Stimulated activated CD8-positive, alpha-beta memory T cell treated with anti-CD3 and anti-CD28 coated beads, Interleukin-15, amount 100 ng/mL, for 24 hours (primary cell): Measurements from ENCODE around the gene AGPAT4.

Experiments used
- DNase-seq: peaks from one replicate; pipeline ENCODE4 v3.0.0-alpha.2; 2020; ENCODE audit warnings: low read depth

Gene AGPAT4

DNA sequence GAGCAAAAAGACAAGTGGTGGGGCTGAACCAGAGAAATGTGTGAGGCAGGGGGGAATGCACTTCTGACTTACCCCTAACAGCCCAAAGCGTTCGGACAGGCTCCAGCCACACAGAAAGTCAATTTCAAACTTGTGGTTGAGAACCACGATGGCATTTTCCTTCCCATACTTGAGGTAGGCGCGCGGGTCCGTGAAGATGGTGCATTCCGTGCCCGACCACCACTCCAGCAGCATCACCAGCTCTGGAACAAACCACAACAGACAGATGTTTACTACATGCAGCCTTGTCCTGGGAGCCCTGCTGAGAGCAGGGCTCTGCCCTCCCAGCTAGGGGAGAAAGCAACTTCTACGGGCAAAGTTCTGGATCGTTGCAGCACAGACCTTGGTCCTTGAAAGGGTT lies 107.7 kb downstream of the AGPAT4 start:
- DNase-seq: no peak

DNA sequence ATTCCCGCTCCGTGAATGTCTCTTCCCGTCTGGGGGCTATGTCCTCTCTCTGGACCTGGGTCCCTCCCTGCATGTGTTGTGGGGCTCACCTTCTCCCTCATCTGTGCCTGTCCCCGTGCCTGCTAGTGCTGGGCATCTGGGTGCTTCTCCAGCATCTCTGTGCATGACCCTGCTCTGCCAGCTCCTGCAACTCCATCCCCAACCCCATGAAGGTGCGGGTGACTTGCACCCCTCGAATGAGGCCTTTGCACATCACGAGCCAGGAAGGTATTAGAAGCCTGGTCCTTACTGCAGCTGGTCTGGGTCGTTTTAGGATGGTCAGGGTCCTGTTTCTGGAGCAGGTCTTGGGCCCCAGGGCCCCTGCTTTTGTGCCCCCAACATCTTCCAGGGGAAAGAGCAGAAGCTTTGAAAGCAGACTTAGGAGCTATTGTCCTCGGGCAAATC lies 109.7 kb downstream of the AGPAT4 start:
- no peak for DNase-seq

DNA sequence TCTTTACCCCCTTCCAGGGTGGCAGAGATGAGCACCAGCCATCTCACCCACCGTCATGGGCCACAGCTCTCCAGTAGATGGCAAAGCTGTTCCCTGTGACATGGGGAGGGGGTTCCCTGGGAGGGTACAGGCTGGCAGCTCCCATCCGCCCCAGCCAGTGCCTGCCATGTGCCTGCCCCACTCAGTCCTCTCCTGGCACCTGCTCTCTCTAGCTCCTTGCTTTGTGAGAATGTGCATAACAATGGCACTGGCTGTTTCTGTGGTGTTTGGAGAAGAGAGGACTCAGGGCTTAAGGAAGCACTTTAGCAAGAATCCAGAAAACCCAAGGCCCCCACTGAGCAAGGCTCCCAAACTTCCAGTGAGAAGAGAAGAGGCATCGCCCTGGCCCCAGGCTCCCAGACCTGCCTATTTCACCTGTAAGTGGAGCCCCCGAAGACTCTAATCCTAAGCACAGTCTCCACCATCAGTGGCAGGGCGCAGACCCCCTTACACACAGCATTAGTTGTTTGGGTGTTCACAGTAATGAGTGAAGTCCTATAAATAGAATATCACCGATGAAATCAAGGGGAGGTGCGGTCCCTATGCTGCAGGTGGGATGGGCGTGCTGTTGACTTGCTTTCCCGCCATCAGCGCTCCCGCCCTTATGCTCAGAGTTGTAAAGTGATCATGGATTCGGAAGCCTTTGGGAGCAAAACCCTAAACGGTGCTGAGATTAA lies 110.2 kb downstream of the AGPAT4 start:
- no peak for DNase-seq

DNA sequence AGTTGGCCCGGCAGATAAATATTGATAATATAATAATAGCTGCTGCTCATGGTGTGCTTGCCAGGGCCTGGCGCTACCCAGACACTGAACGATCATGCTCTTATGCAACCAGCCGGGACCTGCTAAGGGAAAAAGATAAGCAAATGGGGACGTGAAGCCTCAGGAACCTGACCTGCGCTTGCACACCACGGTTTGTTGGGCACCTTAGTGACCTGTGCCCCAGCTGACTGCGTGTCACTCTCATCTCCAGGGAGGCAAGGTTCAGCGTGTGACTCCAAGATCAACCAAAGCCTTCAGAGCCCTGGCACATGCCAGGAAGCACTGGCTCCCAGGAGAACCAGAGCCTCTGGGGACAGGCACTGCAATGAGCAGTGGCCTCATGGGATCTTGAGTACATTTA lies 111.1 kb downstream of the AGPAT4 start:
- no peak for DNase-seq

DNA sequence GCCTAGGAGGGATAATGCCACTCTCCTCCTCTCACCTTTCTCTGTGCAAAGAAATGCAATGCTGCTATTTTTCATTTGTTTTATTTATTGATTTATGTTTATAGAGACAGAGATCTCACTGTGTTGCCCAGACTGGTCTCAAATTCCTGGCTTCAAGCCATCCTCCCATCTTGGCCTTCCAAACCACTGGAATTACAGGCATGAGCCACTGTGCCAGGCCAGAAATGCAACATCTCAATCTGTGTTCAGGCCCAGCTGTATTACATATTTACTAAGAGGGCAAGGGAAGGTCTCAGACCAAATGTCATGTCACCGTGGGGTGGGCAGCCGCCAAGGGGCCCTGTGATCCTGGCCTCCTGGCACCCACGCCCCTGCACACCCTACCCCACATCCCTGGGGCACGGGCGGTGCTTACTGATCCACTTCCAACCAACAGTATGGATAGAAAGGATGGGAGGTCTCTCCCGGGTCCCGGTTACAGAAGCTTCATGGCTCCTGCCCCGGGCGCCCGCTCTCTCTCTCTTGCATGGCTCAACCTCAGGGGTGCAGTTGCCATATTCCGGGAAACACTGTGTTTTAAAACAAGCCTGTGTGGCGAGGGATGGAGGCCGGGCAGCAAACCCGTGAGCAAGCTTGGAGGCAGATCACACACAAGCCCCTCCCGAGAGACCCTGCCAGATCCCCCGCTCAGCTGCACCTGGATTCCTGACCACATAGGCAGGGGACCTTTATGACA lies 111.8 kb downstream of the AGPAT4 start:
- DNase-seq: no peak

DNA sequence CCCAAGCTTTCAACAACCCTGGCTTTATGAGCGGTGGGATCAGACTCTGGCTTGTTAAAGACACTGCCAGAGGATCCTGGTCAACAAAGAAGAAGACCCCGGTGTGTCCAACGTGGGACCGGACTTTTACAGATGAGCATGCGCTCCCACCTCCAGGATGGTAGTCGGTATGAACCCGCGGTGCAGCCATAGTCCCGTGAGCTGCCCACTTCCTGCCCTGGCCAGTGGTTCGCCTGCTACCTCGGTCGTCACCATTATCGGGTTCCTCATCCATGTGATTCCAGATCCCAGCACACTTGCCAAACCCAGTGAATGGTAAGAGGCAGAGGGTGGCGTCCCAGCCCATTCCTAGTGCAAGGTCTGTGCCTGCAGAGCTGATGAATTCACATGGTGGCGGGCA lies 112.7 kb downstream of the AGPAT4 start:
- no peak for DNase-seq

DNA sequence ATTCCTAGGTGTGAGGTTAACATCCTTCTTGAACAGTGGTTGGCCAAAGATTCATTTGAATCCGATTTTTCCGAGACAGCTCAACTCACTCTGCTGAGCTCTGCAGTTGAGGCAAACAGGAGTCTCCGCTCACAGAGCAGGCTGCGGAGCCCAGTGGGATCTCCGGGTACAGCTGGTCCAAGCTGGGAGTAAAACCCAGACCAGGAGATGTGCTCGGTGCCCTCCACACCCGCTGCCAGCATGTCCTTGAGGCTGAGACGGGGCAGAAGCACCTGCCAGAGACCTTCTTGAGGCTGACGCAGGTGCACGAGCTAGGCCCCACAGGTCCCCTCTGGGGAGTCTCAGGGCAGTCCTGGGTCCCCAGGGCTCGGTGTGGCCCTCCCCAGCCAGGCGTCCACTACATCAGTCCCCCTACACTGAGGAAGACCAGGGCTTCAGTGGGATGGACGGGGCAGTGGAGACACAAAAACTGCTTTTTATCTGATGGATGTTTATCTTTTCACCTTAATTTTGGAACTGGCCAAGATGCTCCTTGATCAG lies 119.0 kb downstream of the AGPAT4 start:
- DNase-seq: no peak

DNA sequence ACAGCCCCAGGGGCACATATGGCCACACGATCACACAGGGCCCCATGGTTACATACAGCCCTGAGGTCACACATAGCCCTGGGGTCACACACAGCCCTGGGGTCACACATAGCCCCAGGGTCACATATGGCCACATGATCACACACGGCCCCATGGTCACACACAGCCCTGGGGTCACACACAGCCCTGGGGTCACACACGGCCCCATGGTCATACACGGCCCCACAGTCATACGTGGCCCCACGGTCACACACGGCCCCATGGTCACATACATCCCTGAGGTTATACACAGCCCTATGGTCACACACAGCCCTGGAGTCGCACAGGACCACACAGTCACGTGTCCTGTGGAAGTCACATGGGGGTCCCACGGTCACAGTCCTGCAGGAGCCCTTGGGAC lies 120.1 kb downstream of the AGPAT4 start:
- DNase-seq: no peak

DNA sequence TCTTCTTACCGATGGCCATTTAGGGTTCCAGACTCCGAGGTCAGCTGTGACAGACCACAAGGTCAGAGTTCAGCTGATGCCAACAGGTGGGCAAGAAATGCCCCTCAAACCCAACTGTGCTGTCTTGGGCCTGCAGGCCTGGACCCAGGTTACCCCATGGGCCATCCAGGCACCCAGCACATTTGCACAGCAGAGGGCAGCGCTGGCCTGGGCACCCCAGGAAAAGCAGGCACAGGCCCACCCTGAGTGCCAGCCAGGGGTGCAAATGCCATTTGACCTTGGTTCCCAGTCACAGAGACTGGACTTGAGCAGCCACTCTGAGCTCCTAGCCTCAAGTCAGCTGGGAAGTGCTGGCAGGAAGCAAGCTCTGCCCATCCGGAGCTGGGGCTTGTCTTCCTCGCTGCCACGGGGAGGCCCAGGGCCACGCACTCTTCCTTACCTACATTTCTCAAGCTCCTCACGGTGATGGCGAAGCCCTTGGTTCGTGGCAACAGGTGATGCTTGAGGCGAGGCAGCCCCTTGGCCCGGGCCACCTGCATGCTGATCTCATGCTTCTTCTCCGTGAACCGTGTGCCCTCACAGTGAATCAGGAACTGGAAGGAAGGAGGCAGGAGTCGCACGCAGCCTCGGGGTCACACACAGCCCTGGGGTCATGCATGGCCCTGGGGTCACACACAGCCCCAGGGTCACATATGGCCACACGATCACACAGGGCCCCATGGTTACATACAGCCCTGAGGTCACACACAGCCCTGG lies 120.8 kb downstream of the AGPAT4 start:
- DNase-seq: no peak

DNA sequence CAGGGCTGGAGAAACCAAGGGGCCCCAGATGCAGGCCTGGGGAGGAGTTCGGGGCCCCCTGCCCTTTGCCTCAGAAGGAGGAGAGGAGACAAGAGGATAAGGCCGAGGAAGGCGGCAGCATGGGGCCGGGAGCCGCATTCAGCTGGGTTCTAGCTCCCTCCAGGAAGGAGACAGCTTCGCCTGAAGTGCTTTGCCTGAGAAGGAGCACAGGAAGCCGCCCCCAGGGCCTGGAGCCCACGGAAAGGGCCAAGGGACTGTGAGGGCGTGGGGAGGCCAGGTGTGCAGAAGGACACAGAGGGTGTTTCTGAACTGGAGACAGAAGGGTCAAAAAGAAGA lies 121.4 kb downstream of the AGPAT4 start:
- no peak for DNase-seq

DNA sequence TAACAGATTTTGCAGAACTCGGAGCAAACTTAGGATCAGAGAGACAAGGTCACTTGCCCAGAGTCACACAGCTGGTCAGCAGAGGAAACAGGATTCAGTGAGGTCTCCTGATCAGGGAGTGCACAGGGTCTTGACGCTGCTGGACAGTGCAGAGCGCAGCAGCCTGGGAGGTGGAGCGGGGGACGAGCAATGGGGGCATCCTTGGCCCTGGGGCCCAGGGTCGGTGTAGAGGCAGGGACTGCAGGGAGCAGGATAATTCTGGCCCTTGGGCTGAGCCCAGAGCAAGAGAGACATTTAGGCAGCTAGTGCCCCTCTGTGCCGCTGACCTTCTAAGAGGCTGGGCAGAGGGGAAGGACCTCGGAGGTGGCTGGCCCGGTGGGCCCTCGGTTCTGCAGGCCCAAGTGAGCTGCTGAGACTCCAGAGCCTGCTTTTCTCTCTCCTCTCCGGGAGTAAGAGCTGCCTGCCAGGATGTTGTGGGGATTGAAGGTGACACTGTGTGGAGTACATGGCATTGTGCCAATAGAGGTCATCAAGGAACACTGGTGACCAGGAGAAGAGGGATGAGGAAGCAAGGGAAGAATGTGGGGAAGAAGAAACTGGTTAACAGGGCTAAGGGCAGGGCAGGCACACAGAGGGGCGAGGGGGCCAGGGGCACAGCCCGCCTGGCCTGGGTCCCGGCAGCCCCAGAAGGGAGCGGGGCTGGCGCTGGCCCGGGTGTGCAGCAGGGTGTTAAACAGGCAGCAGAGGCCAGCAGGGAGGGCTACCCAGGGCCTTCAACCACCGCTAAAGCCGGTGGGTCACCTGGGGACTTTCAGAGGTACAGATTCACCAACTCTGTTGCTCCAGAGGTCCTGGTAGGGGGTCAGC lies 122.0 kb downstream of the AGPAT4 start:
- no peak for DNase-seq

DNA sequence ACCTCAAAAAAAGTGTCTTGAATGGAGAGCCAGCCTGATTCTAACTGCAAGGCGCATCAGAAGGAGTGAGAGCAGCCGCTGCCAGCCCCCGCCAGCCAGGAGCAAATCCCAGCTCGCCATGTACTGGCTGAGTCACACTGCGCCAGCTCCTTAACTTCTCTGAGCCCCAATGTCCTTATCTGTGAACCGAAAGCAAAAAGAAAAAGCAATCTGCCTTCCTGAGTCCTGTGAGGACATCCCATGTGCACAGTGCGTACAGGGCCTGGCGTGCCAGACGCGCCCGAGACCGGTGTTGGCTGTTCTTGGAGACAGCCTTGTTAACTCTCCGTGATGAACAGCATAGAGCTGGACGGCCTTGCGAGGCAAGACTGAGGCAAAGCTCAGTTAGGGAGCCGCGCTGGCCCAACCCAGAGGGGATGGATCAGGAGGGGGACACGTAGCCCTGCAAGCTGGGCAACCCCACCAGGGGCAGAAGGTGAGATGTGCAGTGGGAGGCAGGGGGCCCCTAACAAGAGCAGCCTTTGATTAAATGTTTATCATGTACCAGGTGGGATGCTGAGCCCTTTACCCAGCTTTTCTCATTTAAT lies 122.7 kb downstream of the AGPAT4 start:
- DNase-seq: no peak

DNA sequence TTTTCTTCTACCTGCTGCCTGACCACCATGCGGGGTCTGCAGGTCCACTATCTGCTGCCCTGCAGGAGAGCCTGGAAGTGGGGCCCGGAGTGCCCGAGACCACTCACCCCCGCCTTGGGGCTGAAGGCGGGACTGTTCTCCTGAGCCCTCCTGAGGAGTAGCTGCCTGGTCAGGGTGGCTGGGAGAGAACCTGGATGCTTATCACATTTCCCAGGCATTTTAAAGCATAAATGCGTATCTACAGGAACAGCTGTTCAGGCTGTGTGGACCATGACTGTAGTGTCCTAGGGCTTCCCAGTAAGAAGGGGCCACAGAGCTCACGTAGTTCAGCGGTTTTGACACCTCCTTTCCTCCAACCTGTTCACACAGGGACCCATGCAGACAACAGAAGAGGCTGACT lies 123.3 kb downstream of the AGPAT4 start:
- no peak for DNase-seq

DNA sequence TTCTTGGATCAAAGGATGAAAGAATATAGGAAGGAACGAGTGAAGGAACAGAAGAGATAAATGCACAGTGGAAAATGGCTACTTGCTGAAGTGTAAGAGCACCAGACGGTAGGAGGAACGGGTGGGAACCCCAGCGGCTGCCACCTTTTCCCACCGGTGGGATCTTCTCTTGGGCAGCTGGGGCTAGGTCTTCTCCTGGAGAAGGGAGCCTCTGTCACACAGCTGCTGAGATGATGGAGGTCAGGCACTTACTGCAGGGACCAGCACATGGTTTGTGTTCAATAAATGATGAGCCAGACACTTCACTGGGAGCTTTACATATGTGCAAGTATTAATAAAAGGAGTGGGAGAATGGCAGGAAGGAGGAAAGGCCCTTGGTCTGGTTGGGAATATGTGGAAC lies 123.7 kb downstream of the AGPAT4 start:
- no peak for DNase-seq

DNA sequence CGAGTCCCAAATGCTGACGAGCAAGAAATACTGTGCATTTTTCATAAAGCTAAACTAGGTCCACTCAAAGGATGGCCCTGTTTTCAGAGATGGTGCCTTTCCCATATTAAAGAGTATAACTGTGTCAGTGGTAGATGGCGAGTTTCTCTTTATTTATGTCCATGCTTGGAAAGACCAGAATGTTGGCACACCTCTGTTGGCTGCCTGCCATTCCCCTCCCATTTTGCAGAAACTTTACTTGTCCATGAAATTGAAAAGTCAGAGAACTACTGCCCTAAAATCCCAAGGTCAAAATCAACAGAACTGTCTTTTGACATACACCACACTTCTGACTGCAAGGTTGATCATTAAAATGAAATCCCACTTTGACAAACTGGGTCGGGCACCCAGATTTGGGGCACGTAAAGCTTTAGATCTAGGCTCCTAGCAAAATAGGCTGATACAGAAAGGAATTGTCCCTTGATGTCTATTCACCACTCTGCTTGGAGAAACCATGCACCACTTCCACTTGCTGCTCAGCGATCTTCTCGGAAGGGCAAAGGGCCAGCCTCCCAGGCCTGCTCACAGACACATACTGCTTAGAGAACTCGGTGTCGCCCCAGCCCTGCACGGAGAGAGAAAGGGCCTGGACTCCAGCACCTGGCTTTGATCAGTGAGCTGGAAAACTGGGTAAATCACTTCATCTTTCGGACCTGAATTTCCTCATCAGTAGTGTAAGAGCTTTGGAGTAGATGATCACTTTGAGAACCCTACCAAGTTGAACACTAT lies 130.0 kb downstream of the AGPAT4 start:
- DNase-seq: no peak

DNA sequence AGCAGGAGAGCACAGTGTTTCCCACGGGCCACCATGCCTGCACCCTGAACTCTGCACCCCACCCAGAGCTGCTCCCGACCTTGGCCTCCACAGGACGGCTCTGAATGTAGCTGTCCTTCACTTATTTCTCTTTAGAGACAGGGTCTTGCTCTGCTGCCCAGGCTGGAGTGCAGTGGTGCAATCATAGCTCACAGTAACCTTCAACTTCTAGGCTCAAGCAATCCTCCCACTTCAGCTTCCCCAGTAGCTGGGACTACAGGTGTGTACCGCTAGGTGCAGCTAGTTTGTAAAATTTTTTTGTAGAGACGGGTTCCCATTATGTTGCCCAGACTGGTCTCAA lies 130.9 kb downstream of the AGPAT4 start:
- no peak for DNase-seq

DNA sequence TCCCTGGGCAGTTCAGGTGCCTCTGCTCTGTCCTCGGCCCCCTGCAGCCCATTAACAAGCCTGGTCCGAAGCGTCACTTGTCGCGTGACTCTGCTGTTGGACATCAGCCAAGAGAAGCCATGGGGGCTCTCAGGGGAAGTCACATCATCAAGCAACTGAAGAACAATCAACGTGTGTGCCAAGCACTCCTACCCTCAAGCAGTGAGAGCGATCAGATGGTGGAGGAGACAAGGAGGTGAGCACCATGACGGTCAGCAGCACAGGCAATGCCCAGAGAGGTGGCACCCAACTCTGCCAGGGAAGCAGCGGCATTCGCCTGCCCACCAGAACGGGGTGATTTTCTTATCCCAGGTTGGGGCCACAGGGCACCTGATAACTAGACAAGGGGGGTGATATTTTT lies 132.7 kb downstream of the AGPAT4 start:
- DNase-seq: no peak

DNA sequence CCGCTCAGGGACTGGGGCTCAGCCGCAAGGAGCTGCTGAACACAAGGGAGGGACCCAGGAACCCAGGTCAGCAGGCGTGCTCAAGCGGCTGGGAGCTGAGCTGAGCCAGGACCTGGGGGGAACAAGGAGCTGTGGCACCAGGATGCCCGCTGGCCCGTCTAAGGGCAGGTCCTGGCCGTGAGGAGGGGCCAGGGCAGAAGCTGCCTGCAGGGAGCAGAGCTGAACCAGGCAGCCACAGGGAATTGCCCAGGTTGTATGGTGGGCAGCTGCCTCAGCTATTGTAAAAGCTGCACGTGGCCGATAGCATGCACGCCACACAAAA lies 133.3 kb downstream of the AGPAT4 start:
- DNase-seq: no peak

DNA sequence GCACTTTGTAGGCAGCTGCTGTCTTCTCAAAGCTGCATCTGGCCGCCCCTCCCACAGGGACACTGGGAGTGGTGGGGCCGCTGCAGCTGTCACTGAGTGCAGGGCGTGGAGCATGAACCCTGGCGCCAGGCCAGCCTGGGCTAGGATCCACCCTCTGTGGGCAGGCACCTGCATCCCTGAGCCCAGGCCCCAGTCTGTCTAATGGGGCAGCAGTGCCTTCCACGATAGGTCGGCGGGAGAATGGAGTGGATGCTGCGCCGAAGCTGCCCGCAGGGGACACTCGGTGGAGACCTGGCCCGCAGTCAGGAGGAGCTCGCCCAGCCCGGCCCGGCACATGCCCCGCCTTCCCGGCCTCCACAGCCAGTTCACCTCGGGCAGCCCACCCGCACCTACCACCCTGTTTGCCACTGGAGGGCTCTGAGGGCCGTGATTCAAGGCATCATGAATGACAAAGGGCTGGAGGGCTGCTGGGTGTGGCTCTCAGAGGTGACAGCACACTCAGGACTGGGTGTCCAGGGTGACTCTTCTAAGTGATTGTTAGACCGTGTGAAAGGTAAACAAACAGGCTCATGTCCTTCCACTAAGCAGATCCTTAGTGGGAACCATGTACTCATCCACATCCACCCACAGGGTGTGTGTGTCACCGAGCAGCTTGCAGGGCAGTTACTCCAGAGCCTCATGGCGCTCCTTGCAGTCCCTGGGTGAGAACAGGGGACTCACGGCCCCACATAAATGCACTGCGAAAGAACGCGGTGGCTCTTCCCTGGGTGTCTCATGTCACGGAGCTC lies 133.9 kb downstream of the AGPAT4 start:
- no peak for DNase-seq

DNA sequence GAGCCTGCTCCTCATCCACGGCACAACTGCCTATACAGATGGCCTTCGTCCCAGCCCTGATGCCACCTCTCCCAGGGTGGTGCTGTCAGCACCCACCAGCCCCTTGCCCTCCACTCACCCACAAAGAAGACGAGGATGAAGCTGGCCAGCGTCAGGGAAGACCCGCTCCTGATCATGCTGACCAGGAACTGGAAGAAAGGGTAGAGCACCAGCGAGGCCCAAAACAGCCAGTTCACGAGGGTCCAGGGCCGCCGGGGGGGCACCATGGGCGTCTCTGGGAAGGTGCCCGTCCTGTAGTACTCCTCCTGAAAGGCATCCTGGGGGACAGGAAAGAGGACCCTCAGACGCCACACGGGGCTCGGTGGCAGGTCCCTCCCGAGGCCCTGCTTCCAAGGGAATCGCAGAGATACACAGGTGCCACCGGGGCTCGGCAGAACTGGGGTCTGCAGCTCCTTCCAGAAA lies 134.5 kb downstream of the AGPAT4 start:
- no peak for DNase-seq
